RKO (cell line): ENCODE measurements around the gene FGD4.

Experiments used
- DNase-seq: peaks from one replicate; pipeline ENCODE4 v3.0.0-alpha.2; 2016; ENCODE audit warnings: low spot score

Gene FGD4

GRCh38 chr12:32457251-32458025, 58.1 kb downstream of the FGD4 start:
- no peak for DNase-seq

GRCh38 chr12:32460638-32461037, 61.3 kb downstream of the FGD4 start:
- no peak for DNase-seq

GRCh38 chr12:32462908-32463307, 63.5 kb downstream of the FGD4 start:
- no peak for DNase-seq

- DNase-seq, result no peak
These were observed 66.8 kb downstream of the FGD4 start for GRCh38 chr12:32466187-32466586.

GRCh38 chr12:32466986-32467711, 67.8 kb downstream of the FGD4 start:
- no peak for DNase-seq

- no peak for DNase-seq
These were observed 68.9 kb downstream of the FGD4 start for GRCh38 chr12:32467959-32468863.

- DNase-seq, result no peak
These were observed 71.6 kb downstream of the FGD4 start for GRCh38 chr12:32470936-32471470.

- no peak for DNase-seq
These were observed 72.2 kb downstream of the FGD4 start for GRCh38 chr12:32471591-32472001.

GRCh38 chr12:32475724-32476123, 76.4 kb downstream of the FGD4 start:
- DNase-seq, result no peak

- DNase-seq, result no peak
These were observed 77.1 kb downstream of the FGD4 start for GRCh38 chr12:32476446-32476845.

- DNase-seq, result no peak
These were observed 78.4 kb downstream of the FGD4 start for GRCh38 chr12:32477714-32478113.

GRCh38 chr12:32478166-32478565, 78.8 kb downstream of the FGD4 start:
- no peak for DNase-seq

GRCh38 chr12:32478858-32479725, 79.7 kb downstream of the FGD4 start:
- DNase-seq, result no peak

GRCh38 chr12:32482226-32482625, 82.9 kb downstream of the FGD4 start:
- DNase-seq, result no peak

- DNase-seq, result no peak
These were observed 84.1 kb downstream of the FGD4 start for GRCh38 chr12:32483499-32483898.

GRCh38 chr12:32483993-32484392, 84.6 kb downstream of the FGD4 start:
- DNase-seq, result no peak

GRCh38 chr12:32486158-32486557, 86.8 kb downstream of the FGD4 start:
- DNase-seq, result no peak

GRCh38 chr12:32488132-32488531, 88.8 kb downstream of the FGD4 start:
- DNase-seq, result no peak

GRCh38 chr12:32489070-32489469, 89.7 kb downstream of the FGD4 start:
- no peak for DNase-seq

GRCh38 chr12:32490801-32491200, 91.4 kb downstream of the FGD4 start:
- DNase-seq, result no peak

GRCh38 chr12:32493282-32493681, 93.9 kb downstream of the FGD4 start:
- no peak for DNase-seq
